ENCODE results near the gene BNIP3. TPM values are rescaled to one million over a fixed set of nuclear protein-coding genes. Genes with fewer than 3 reads are reported as not detected.

The BNIP3 gene
- total and polyA plus RNA-seq, 2 of the 13 experiments (the other 11 are each of a cell fraction or from before 2014, with no cell fraction given), result 73.7 to 223 TPM

- 0 out of 2 replicates have a peak, but pooled peaks have one; percentile 50 for TF ChIP-seq GPN1 (CRISPR knock-in tag; IDR thresholded peaks at IDR 0.05; ENCODE audit: borderline replicate concordance)
- TF ChIP-seq, protein P1, sequence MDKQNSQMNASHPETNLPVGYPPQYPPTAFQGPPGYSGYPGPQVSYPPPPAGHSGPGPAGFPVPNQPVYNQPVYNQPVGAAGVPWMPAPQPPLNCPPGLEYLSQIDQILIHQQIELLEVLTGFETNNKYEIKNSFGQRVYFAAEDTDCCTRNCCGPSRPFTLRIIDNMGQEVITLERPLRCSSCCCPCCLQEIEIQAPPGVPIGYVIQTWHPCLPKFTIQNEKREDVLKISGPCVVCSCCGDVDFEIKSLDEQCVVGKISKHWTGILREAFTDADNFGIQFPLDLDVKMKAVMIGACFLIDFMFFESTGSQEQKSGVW (CRISPR knock-in tag; IDR thresholded peaks at IDR 0.05; ENCODE audit: borderline replicate concordance), result no peak
- 0 out of 2 replicates have a peak, but pooled peaks have one; percentile 44 for TF ChIP-seq ZNF740 (CRISPR knock-in tag; IDR thresholded peaks at IDR 0.05)
- TF ChIP-seq ZSCAN25 (CRISPR knock-in tag; IDR thresholded peaks at IDR 0.05), result no peak
- no peak for TF ChIP-seq ZNF737 (CRISPR knock-in tag; IDR thresholded peaks at IDR 0.05; ENCODE audit: borderline replicate concordance)
- no peak for TF ChIP-seq KDM1A (CRISPR knock-in tag; IDR thresholded peaks at IDR 0.05)
- TF ChIP-seq THAP11 (CRISPR knock-in tag; IDR thresholded peaks at IDR 0.05), result peak; percentile 75
- TF ChIP-seq NFYB (CRISPR knock-in tag; IDR thresholded peaks at IDR 0.05), result peak; percentile 66
- peak; percentile 81; the same call in 1 of the 2 replicates for TF ChIP-seq AHR (CRISPR knock-in tag; IDR thresholded peaks at IDR 0.05)
- no peak for TF ChIP-seq KDM6A (CRISPR knock-in tag; IDR thresholded peaks at IDR 0.05; ENCODE audit: low read depth)
- peak; percentile 95 for TF ChIP-seq HOXA5 (CRISPR knock-in tag; IDR thresholded peaks at IDR 0.05)
- TF ChIP-seq RORA (CRISPR knock-in tag; IDR thresholded peaks at IDR 0.05), result no peak
- TF ChIP-seq ZNF788 (CRISPR knock-in tag; IDR thresholded peaks at IDR 0.05; ENCODE audit: borderline replicate concordance), result peak; percentile 37; the same call in 1 of the 2 replicates
- no peak for TF ChIP-seq NPAS2 (CRISPR knock-in tag; IDR thresholded peaks at IDR 0.05; ENCODE audit: borderline replicate concordance)
- TF ChIP-seq KDM5B (CRISPR knock-in tag; IDR thresholded peaks at IDR 0.05; ENCODE audit: borderline replicate concordance), result peak; percentile 92; the same call in 1 of the 2 replicates
- no peak for TF ChIP-seq ZNF513 (CRISPR knock-in tag; conservative IDR thresholded peaks at IDR 0.05)
- no peak for TF ChIP-seq GRHL1 (CRISPR knock-in tag; conservative IDR thresholded peaks at IDR 0.05)
- TF ChIP-seq, protein P2, sequence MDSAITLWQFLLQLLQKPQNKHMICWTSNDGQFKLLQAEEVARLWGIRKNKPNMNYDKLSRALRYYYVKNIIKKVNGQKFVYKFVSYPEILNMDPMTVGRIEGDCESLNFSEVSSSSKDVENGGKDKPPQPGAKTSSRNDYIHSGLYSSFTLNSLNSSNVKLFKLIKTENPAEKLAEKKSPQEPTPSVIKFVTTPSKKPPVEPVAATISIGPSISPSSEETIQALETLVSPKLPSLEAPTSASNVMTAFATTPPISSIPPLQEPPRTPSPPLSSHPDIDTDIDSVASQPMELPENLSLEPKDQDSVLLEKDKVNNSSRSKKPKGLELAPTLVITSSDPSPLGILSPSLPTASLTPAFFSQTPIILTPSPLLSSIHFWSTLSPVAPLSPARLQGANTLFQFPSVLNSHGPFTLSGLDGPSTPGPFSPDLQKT (CRISPR knock-in tag; IDR thresholded peaks at IDR 0.05; ENCODE audit: borderline replicate concordance), result no peak
- TF ChIP-seq KMT2A (CRISPR knock-in tag; IDR thresholded peaks at IDR 0.05), result no peak
- TF ChIP-seq U2AF2 (IDR thresholded peaks at IDR 0.05; ENCODE audit: low read depth, low read length), result no peak
- TF ChIP-seq, protein P3, sequence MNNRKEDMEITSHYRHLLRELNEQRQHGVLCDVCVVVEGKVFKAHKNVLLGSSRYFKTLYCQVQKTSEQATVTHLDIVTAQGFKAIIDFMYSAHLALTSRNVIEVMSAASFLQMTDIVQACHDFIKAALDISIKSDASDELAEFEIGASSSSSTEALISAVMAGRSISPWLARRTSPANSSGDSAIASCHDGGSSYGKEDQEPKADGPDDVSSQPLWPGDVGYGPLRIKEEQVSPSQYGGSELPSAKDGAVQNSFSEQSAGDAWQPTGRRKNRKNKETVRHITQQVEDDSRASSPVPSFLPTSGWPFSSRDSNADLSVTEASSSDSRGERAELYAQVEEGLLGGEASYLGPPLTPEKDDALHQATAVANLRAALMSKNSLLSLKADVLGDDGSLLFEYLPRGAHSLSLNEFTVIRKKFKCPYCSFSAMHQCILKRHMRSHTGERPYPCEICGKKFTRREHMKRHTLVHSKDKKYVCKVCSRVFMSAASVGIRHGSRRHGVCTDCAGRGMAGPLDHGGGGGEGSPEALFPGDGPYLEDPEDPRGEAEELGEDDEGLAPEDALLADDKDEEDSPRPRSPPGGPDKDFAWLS (CRISPR knock-in tag; IDR thresholded peaks at IDR 0.05; ENCODE audit: borderline replicate concordance), result no peak
- peak; percentile 74 for TF ChIP-seq ZNF776 (CRISPR knock-in tag; IDR thresholded peaks at IDR 0.05)
Observed at GRCh38 chr10:131981429-131982184, at the start of gene BNIP3 (continued).

Data from HepG2 (cell line).